Uterus (tissue), 2 donors: ENCODE measurements around the gene TIAM1.

ENCODE experiments used
- CTCF ChIP-seq, 4 experiments: fragments of 200-600 bp in 2 of 4; fragments of 450-650 bp in 2 of 4; sonication (generic) in 2 of 4; IDR thresholded peaks; one replicate each; pipeline ENCODE4 v1.5.1; 2016 to 2019; ENCODE audit warnings: antibody characterized with exemption in 4 of 4, mild to moderate bottlenecking in 2 of 4, moderate library complexity in 1 of 4
- POLR2A ChIP-seq, 2 donors: fragments of 450-650 bp; IDR thresholded peaks; one replicate each; pipeline ENCODE4 v1.6.1; 2016; ENCODE audit warnings: antibody characterized with exemption in 2 of 2, mild to moderate bottlenecking in 1 of 2, moderate library complexity in 1 of 2

- no peak for TF ChIP-seq POLR2A (IDR thresholded peaks at IDR 0.05)
- TF ChIP-seq CTCF (IDR thresholded peaks at IDR 0.05), result no peak
Measured at GRCh38 chr21:31329456-31330143, 14.5 kb downstream of the TIAM1 start.
